Measurements from ENCODE around the gene PAPPA2.
"Not testable (repeated sequence)": the region's sequence is repeated elsewhere in the genome, so short reads cannot be mapped to it uniquely, and the experiment has no call there.

Gene PAPPA2

DNA sequence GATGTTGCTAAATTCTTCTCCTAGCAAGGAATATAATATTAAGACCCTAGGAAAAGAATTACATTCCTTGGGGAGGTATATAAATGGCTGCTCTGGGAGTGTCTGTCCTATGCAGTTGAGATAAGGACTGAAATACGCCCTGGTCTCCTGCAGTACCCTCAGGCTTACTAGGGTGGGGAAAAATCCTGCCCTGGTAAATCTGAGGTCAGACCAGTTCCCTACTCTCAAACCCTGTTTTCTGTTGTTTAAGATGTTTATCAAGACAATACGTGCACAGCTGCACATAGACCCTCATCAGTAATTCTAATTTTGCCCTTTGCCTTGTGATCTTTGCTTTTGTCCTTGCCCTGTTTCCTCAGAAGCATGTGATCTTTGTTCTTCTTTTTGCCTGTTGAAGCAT, 11.2 kb upstream of the PAPPA2 start:
- not testable (repeated sequence) for H3K36me3 ChIP-seq (ENCODE audit: control insufficient read depth, insufficient read depth, low read length); H3K9ac ChIP-seq (ENCODE audit: low read depth, low read length); H3K27ac ChIP-seq (ENCODE audit: low read depth, low read length); H3K9me3 ChIP-seq (ENCODE audit: control insufficient read depth, insufficient read depth, low read length); H3K4me3 ChIP-seq (ENCODE audit: low read depth, low read length); H3K27me3 ChIP-seq (ENCODE audit: control insufficient read depth, insufficient read depth, low read length); H3K4me1 ChIP-seq (ENCODE audit: control insufficient read depth, insufficient read depth, low read length)

- H3K27me3 ChIP-seq (ENCODE audit: control insufficient read depth, insufficient read depth, low read length), result no peaks in the 10 kb centered on the region
Observed at GRCh38 chr1:176456795-176457194, 6.2 kb upstream of the PAPPA2 start.

DNA sequence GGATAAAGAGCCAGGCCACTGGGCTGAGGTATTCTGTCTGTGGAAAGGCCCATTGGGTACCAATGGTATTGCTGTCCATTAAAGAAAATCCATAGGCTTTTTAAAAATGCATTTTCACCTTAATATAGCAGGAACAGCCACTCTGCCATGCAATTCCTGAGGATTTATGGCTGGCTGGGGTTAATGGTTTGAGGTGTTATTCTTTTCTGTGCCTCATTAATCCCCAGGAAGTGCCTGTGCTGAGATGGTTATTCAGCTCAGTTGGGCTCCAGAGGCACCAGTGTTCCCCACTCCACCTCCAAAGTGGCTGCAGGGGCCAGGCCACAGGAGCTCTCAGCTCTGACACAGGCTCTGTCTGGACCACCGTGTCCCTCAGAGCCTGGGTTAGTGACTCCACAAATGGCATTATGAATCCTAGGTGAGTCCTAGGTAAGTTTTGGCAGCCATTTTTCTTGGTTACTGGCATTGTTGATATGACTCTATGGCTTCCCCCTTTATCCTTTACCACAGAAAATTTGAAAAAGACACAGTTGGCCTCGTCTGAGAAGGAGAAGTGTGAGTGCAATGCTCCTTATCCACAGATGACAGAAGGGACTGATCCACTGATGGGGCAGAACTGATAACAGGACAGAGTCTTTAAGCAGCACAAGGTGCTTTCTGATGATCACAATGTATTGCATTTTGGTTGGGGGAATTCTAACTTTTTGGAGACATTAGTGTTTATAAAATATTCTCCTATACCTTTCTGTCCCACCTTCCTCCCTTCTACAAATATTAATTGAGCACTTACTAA, 2.2 kb upstream of the PAPPA2 start:
- no peak overlapping the region for H3K4me3 ChIP-seq (ENCODE audit: low read depth, low read length)
- H3K4me1 ChIP-seq (ENCODE audit: control insufficient read depth, insufficient read depth, low read length), result no peaks in the 10 kb centered on the region
- no peak overlapping the region for H3K9ac ChIP-seq (ENCODE audit: low read depth, low read length)
- no peaks in the 10 kb centered on the region for H3K36me3 ChIP-seq (ENCODE audit: control insufficient read depth, insufficient read depth, low read length)
- no peaks in the 10 kb centered on the region for H3K27me3 ChIP-seq (ENCODE audit: control insufficient read depth, insufficient read depth, low read length)
- H3K9me3 ChIP-seq (ENCODE audit: control insufficient read depth, insufficient read depth, low read length), result no peaks in the 10 kb centered on the region; the same call in 1 of the 2 replicates
- no peak overlapping the region for H3K27ac ChIP-seq (ENCODE audit: low read depth, low read length)

More at GRCh38 chr1:176456795-176457194, 6.2 kb upstream of the PAPPA2 start:
- Histone ChIP-seq H3K36me3 (ENCODE audit: control insufficient read depth, insufficient read depth, low read length) (no peaks in the 10 kb centered on the region), H3K9me3 (ENCODE audit: control insufficient read depth, insufficient read depth, low read length) (no peaks in the 10 kb centered on the region; the same call in 1 of the 2 replicates), H3K27ac (ENCODE audit: low read depth, low read length) (no peak overlapping the region), H3K9ac (ENCODE audit: low read depth, low read length) (no peak overlapping the region), H3K4me1 (ENCODE audit: control insufficient read depth, insufficient read depth, low read length) (no peaks in the 10 kb centered on the region), H3K4me3 (ENCODE audit: low read depth, low read length) (no peak overlapping the region)

- Histone ChIP-seq H3K27ac (ENCODE audit: low read depth, low read length) (no peak overlapping the region), H3K4me3 (ENCODE audit: low read depth, low read length) (no peak overlapping the region), H3K9ac (ENCODE audit: low read depth, low read length) (no peak overlapping the region), H3K36me3 (ENCODE audit: control insufficient read depth, insufficient read depth, low read length) (no peaks in the 10 kb centered on the region), H3K4me1 (ENCODE audit: control insufficient read depth, insufficient read depth, low read length) (no peaks in the 10 kb centered on the region), H3K27me3 (ENCODE audit: control insufficient read depth, insufficient read depth, low read length) (no peaks in the 10 kb centered on the region), H3K9me3 (ENCODE audit: control insufficient read depth, insufficient read depth, low read length) (no peaks in the 10 kb centered on the region; the same call in 1 of the 2 replicates)
Observed at GRCh38 chr1:176461576-176461975, 1.4 kb upstream of the PAPPA2 start.

DNA sequence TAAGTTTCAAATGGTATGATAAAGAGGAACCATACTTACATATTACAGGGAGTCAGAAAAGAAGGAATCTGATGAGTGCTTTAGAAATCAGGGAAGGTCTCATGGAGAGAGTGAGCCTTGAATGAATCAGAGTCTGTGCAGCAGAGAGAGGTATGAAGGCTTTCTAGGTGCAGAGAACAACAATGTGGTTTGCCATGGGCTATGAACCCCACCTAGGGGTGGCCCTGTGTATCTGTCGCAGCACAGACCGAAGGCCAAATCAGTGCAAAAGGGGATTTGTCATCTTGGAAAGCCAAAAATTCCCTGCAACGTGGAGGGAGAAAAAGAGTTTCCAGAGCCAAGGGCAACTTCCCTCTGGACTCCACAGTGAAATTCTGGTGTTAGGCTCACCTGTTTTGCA, 3.5 kb downstream of the PAPPA2 start:
- no peaks in the 10 kb centered on the region for H3K27me3 ChIP-seq (ENCODE audit: control insufficient read depth, insufficient read depth, low read length)
- H3K4me3 ChIP-seq (ENCODE audit: low read depth, low read length), result no peak overlapping the region
- H3K9me3 ChIP-seq (ENCODE audit: control insufficient read depth, insufficient read depth, low read length), result no peaks in the 10 kb centered on the region
- no peak overlapping the region for H3K9ac ChIP-seq (ENCODE audit: low read depth, low read length)
- H3K27ac ChIP-seq (ENCODE audit: low read depth, low read length), result no peak overlapping the region
- no peaks in the 10 kb centered on the region for H3K36me3 ChIP-seq (ENCODE audit: control insufficient read depth, insufficient read depth, low read length)
- no peaks in the 10 kb centered on the region for H3K4me1 ChIP-seq (ENCODE audit: control insufficient read depth, insufficient read depth, low read length)

- no peak overlapping the region for H3K27ac ChIP-seq (ENCODE audit: low read depth, low read length)
- no peaks in the 10 kb centered on the region for H3K4me1 ChIP-seq (ENCODE audit: control insufficient read depth, insufficient read depth, low read length)
- H3K4me3 ChIP-seq (ENCODE audit: low read depth, low read length), result no peak overlapping the region
- H3K27me3 ChIP-seq (ENCODE audit: control insufficient read depth, insufficient read depth, low read length), result no peaks in the 10 kb centered on the region
- H3K36me3 ChIP-seq (ENCODE audit: control insufficient read depth, insufficient read depth, low read length), result no peaks in the 10 kb centered on the region
- no peaks in the 10 kb centered on the region for H3K9me3 ChIP-seq (ENCODE audit: control insufficient read depth, insufficient read depth, low read length)
- H3K9ac ChIP-seq (ENCODE audit: low read depth, low read length), result no peak overlapping the region
Observed at GRCh38 chr1:176469450-176470010, 6.6 kb downstream of the PAPPA2 start.

DNA sequence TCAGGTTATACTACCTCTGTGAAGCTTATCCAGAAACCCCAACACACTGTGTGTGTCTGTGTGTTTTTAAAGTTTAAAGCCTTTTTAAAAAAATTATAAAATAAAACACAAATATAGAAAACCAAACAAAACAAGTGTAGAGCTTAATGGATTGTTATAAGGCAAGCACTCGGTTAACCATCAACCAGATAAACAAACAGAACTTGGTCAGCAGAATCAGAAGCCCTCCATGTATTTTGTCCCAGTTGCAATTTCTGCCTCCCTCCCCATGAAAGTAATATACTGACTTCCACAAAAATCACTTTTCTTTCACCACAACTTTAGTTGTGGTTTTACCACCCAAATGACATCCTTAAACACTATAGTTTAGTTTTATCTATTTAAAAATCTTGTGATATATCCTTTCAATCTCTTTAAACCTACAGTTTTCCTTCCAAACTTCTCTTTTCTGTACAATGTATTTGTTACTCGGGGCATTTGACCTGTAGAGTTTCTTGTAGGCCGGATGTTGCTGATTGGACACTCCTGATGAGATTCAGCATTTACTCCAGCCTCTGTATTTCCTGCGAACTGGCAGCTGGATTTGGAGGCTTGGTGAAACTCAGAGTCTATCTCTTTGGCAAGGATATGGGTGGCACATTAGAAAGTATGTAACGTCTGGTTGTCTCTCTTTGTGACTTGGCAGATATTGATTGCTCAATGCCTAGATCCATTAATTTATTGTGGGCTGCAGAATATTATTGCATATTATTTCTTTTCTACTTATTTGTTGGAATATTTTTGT, 8.6 kb downstream of the PAPPA2 start:
- no peaks in the 10 kb centered on the region for H3K4me1 ChIP-seq (ENCODE audit: control insufficient read depth, insufficient read depth, low read length)
- no peaks in the 10 kb centered on the region for H3K36me3 ChIP-seq (ENCODE audit: control insufficient read depth, insufficient read depth, low read length)
- H3K27ac ChIP-seq (ENCODE audit: low read depth, low read length), result no peak overlapping the region
- H3K4me3 ChIP-seq (ENCODE audit: low read depth, low read length), result no peak overlapping the region
- H3K9me3 ChIP-seq (ENCODE audit: control insufficient read depth, insufficient read depth, low read length), result no peaks in the 10 kb centered on the region
- no peak overlapping the region for H3K9ac ChIP-seq (ENCODE audit: low read depth, low read length)
- no peaks in the 10 kb centered on the region for H3K27me3 ChIP-seq (ENCODE audit: control insufficient read depth, insufficient read depth, low read length)

DNA sequence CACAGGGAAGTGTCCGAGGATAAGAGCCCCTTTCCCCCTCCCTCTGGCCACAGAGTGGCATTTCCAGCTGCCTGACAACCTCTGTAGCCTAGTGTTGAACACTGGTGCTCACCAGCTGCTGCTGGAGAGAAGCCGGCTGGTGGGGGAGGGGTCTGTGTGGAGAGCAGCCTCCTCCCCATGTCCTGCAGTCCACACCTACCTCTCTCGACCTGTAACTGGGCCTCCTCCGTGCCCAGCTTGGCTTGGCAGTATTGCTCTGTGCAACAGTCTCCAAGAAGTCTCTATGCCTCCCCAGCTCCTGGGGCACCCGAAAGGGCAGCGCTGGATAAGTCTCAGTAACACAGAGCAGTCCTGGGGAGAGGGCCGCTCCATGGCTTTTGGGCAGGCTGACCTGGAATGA, 17.0 kb downstream of the PAPPA2 start:
- Histone ChIP-seq H3K4me3 (ENCODE audit: low read depth, low read length) (no peak overlapping the region), H3K9me3 (ENCODE audit: control insufficient read depth, insufficient read depth, low read length) (no peaks in the 10 kb centered on the region), H3K27me3 (ENCODE audit: control insufficient read depth, insufficient read depth, low read length) (no peaks in the 10 kb centered on the region), H3K9ac (ENCODE audit: low read depth, low read length) (no peak overlapping the region), H3K4me1 (ENCODE audit: control insufficient read depth, insufficient read depth, low read length) (0 out of 2 replicates have a peak, but pooled peaks cover 11% of the 10 kb centered on the region), H3K36me3 (ENCODE audit: control insufficient read depth, insufficient read depth, low read length) (no peaks in the 10 kb centered on the region), H3K27ac (ENCODE audit: low read depth, low read length) (no peak overlapping the region)

GRCh38 chr1:176480750-176481149, 17.8 kb downstream of the PAPPA2 start:
- H3K9me3 ChIP-seq (ENCODE audit: control insufficient read depth, insufficient read depth, low read length), result no peaks in the 10 kb centered on the region
- no peaks in the 10 kb centered on the region for H3K36me3 ChIP-seq (ENCODE audit: control insufficient read depth, insufficient read depth, low read length)
- H3K4me1 ChIP-seq (ENCODE audit: control insufficient read depth, insufficient read depth, low read length), result 0 out of 2 replicates have a peak, but pooled peaks cover 11% of the 10 kb centered on the region
- H3K27ac ChIP-seq (ENCODE audit: low read depth, low read length), result no peak overlapping the region
- no peak overlapping the region for H3K9ac ChIP-seq (ENCODE audit: low read depth, low read length)
- no peak overlapping the region for H3K4me3 ChIP-seq (ENCODE audit: low read depth, low read length)
- H3K27me3 ChIP-seq (ENCODE audit: control insufficient read depth, insufficient read depth, low read length), result no peaks in the 10 kb centered on the region

- no peak overlapping the region for H3K27ac ChIP-seq (ENCODE audit: low read depth, low read length)
- no peaks in the 10 kb centered on the region for H3K36me3 ChIP-seq (ENCODE audit: control insufficient read depth, insufficient read depth, low read length)
Observed at GRCh38 chr1:176485083-176485482, 22.1 kb downstream of the PAPPA2 start.

DNA sequence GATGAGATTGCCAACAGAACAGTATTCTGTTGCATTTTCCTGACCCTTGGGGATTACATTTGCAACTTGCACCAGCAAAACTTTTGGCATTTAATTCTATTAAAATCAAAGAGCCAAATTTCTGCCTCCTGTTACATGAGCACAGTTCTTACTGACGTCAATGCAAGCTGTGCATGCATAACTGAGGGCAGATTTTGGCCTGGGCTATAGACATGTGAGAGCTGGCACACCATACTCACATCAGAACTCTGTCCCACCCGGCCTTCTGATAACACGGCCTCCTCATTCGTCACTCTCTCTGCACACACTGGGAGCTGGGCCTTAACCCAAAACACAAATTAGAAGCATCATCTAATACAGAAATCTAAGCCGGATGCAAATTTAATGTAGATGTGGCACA, 31.5 kb downstream of the PAPPA2 start:
- H3K36me3 ChIP-seq (ENCODE audit: control insufficient read depth, insufficient read depth, low read length), result no peaks in the 10 kb centered on the region

More at GRCh38 chr1:176485083-176485482, 22.1 kb downstream of the PAPPA2 start:
- H3K4me1 ChIP-seq (ENCODE audit: control insufficient read depth, insufficient read depth, low read length), result 0 out of 2 replicates have a peak, but pooled peaks cover 2% of the 10 kb centered on the region
- H3K27me3 ChIP-seq (ENCODE audit: control insufficient read depth, insufficient read depth, low read length), result no peaks in the 10 kb centered on the region
- no peak overlapping the region for H3K4me3 ChIP-seq (ENCODE audit: low read depth, low read length)
- no peaks in the 10 kb centered on the region for H3K9me3 ChIP-seq (ENCODE audit: control insufficient read depth, insufficient read depth, low read length)
- no peak overlapping the region for H3K9ac ChIP-seq (ENCODE audit: low read depth, low read length)

More for the DNA sequence above, 31.5 kb downstream of the PAPPA2 start:
- Histone ChIP-seq H3K9me3 (ENCODE audit: control insufficient read depth, insufficient read depth, low read length) (no peaks in the 10 kb centered on the region), H3K27me3 (ENCODE audit: control insufficient read depth, insufficient read depth, low read length) (no peaks in the 10 kb centered on the region), H3K27ac (ENCODE audit: low read depth, low read length) (no peak overlapping the region), H3K9ac (ENCODE audit: low read depth, low read length) (no peak overlapping the region), H3K4me3 (ENCODE audit: low read depth, low read length) (no peak overlapping the region), H3K4me1 (ENCODE audit: control insufficient read depth, insufficient read depth, low read length) (no peaks in the 10 kb centered on the region)

All from HUES48 (cell line).